ENCODE data around the gene MAVS. TPM values are rescaled to one million over a fixed set of nuclear protein-coding genes. Genes with fewer than 3 reads are reported as not detected.

The MAVS gene
- total and polyA plus RNA-seq, 7 donors = 14.0 to 61.3 (median 49.7) TPM

- Histone ChIP-seq H3K4me1 (peaks cover 12% of the 10 kb centered on the region), H3K27me3 (ENCODE audit: insufficient read depth in 3 of 3, low read length in 2 of 3) (no peaks in the 10 kb centered on the region), H3K27ac (no peak overlapping the region), H3K4me3 (no peak overlapping the region), H3K36me3 (ENCODE audit: insufficient read depth in 1 of 2, low read depth in 1 of 2) (peaks cover 0 to 67% of the 10 kb centered on the region in 2 donors), H3K9me3 (no peaks in the 10 kb centered on the region)
- TF ChIP-seq CTCF (IDR thresholded peaks at IDR 0.05) = no peak
- DNase-seq (no peak), ATAC-seq (no peak)
- WGBS, 3 donors = 84 to 92% (median 86%) methylated on average over 2 of the region's 2 CpGs
- intact Hi-C loops (cut with DNase I) = no loop called here
These were observed 77.2 kb downstream of the MAVS start for GRCh38 chr20:3923818-3924217.

DNA sequence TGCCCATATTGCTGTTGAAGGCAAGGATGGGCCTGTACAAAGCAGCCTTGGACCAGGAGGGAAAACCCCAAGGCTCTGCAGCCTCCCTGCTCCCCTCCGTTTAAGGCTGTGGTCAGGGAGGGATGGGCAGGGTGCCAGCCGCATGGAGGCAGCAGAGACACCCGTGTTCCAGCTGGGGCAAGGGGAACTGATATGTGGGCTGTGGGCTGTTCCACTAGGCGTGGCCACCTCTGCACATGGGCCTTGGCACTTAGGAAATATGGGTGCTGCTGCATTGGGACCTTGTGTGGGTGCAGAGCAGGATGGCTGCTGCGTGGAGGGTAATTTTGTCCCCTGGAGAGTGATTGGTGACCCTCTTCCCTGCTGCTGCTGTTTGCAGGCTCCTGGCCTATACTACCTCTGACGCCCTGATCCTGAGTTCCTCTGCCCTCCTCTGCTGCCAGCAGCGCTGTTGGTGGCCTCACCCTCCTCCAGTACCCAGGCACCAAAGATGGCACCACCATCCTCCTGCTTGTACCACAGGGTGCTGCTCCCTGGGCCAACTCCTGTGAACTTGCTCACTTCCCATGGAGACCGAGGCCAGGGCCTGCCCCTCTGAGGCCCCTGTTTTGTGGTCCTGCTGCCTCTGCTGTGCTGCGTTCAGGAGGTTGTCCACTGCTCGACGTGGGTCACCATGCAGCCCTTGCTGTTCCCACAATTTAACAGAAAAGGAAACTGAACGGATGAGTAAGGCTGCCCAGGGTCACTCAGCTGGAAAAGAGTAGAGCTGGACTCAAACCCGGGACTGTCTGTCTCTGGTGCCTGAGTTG lies 77.9 kb downstream of the MAVS start:
- Histone ChIP-seq H3K9me3 (no peaks in the 10 kb centered on the region), H3K27ac (no peak overlapping the region), H3K36me3 (ENCODE audit: insufficient read depth in 1 of 2, low read depth in 1 of 2) (peaks cover 0 to 61% of the 10 kb centered on the region in 2 donors), H3K4me1 (peaks cover 12% of the 10 kb centered on the region), H3K27me3 (ENCODE audit: insufficient read depth in 3 of 3, low read length in 2 of 3) (no peaks in the 10 kb centered on the region), H3K4me3 (no peak overlapping the region)
- DNase-seq (peak; percentile 31 to 64), ATAC-seq (peak in 2 of 4 donors; percentile 23 to 24)
- WGBS, 3 donors = 70 to 76% (median 75%) methylated on average over 13 of the region's 13 CpGs
- intact Hi-C loops (cut with DNase I) = loop anchor here in 1 of 2 donors (5.0 kb wide), 1 partner anchor 32 kb away; no protein-coding TSS in a partner anchor
- TF ChIP-seq CTCF (IDR thresholded peaks at IDR 0.05) = no peak

DNA sequence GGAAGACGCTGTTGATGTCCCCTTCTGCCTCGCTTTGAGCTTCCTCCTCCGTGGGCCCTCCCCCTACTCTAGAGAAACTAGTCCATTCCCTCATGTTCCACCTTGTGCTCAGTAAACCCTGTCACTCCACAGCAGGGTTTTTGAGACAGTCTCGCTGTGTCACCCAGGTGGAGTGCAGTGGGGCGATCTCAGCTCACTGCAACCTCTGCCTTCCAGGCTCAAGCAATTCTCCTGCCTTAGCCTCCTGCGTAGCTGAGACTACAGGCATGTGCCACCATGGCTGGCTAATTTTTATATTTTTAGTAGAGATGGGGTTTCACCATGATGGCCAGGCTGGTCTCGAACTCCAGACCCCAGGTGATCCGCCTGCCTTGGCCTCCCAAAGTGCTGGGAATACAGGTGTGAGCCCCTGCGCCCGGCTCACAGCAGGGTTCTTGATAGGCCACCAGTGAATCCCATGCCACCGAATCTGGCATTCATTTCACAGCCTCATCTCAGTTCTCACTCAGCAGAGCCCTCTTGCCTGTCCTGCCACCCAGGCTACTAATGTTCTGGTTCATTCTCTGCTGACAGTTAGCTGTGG lies 78.6 kb downstream of the MAVS start:
- DNase-seq = no peak
- whole genome bisulfite sequencing, 3 donors = 91 to 93% (median 93%) methylated on average over 11 of the region's 11 CpGs
- peaks cover 0 to 56% of the 10 kb centered on the region in 2 donors for H3K36me3 ChIP-seq (ENCODE audit: insufficient read depth in 1 of 2, low read depth in 1 of 2)
- H3K9me3 ChIP-seq = no peaks in the 10 kb centered on the region
- H3K4me3 ChIP-seq = no peak overlapping the region
- TF ChIP-seq CTCF (IDR thresholded peaks at IDR 0.05) = no peak
- H3K4me1 ChIP-seq = peaks cover 12% of the 10 kb centered on the region
- no peaks in the 10 kb centered on the region for H3K27me3 ChIP-seq (ENCODE audit: insufficient read depth in 3 of 3, low read length in 2 of 3)
- ATAC-seq = no peak
- intact Hi-C loops (cut with DNase I) = loop anchor here in 1 of 2 donors (5.0 kb wide), 1 partner anchor 33 kb away; no protein-coding TSS in a partner anchor
- H3K27ac ChIP-seq = no peak overlapping the region

Other genes with a start within 250 kb of the MAVS start
- gene GFRA4, start 183.4 kb upstream of the MAVS start, total RNA-seq = not detected
- not detected for gene GFRA4, start 183.4 kb upstream of the MAVS start, polyA plus RNA-seq
- 1 to 10 TPM; 2.4 to 8.9 (median 3.1) TPM for gene ADAM33, start 164.8 kb upstream of the MAVS start, total RNA-seq
- gene ADAM33, start 164.8 kb upstream of the MAVS start, polyA plus RNA-seq = 1 to 10 TPM; 4.3 to 6.6 (median 4.6) TPM
- 1 to 10 TPM; 2.3 to 6.2 (median 3.5) TPM for gene SIGLEC1, start 134.2 kb upstream of the MAVS start, total RNA-seq
- gene SIGLEC1, start 134.2 kb upstream of the MAVS start, polyA plus RNA-seq = 1 to 10 TPM in 2 of 3 donors, under 1 TPM in 1; 0.98 to 2.6 (median 1.3) TPM
- 1 to 10 TPM; 5.7 to 9.7 (median 8.2) TPM for gene HSPA12B, start 114.1 kb upstream of the MAVS start, total RNA-seq
- gene HSPA12B, start 114.1 kb upstream of the MAVS start, polyA plus RNA-seq = 1 to 10 TPM; 4.0 to 7.6 (median 7.5) TPM
- gene ADISSP, start 79.1 kb upstream of the MAVS start, total RNA-seq = 10 to 100 TPM; 11.9 to 16.0 (median 13.4) TPM
- 10 to 100 TPM; 10.7 to 24.7 (median 15.4) TPM for gene ADISSP, start 79.1 kb upstream of the MAVS start, polyA plus RNA-seq
- gene SPEF1, start 65.4 kb upstream of the MAVS start, total RNA-seq = under 1 TPM in 1 of 4 donors, not detected in 3; 0.13 TPM
- gene SPEF1, start 65.4 kb upstream of the MAVS start, polyA plus RNA-seq = 1 to 10 TPM in 1 of 3 donors, under 1 TPM in 2; 0.12 to 1.7 (median 0.35) TPM
- gene CENPB, start 60.1 kb upstream of the MAVS start, total RNA-seq = 100 to 1,000 TPM in 1 of 4 donors, 10 to 100 TPM in 3; 74.3 to 129 (median 97.8) TPM
- 100 to 1,000 TPM in 2 of 3 donors, 10 to 100 TPM in 1; 84.0 to 144 (median 116) TPM for gene CENPB, start 60.1 kb upstream of the MAVS start, polyA plus RNA-seq
- gene CDC25B, start 50.5 kb upstream of the MAVS start, total RNA-seq = 1 to 10 TPM; 7.1 to 9.1 (median 8.4) TPM
- gene CDC25B, start 50.5 kb upstream of the MAVS start, polyA plus RNA-seq = 1 to 10 TPM; 5.1 to 6.8 (median 6.6) TPM
- 10 to 100 TPM; 11.8 to 17.5 (median 12.1) TPM for gene AP5S1, start 26.3 kb upstream of the MAVS start, total RNA-seq
- 10 to 100 TPM; 11.0 to 25.2 (median 12.9) TPM for gene AP5S1, start 26.3 kb upstream of the MAVS start, polyA plus RNA-seq
- gene PANK2, start 42.6 kb downstream of the MAVS start, total RNA-seq = 10 to 100 TPM; 12.6 to 20.5 (median 17.3) TPM
- 10 to 100 TPM in 2 of 3 donors, 1 to 10 TPM in 1; 9.7 to 32.9 (median 18.6) TPM for gene PANK2, start 42.6 kb downstream of the MAVS start, polyA plus RNA-seq
- 1 to 10 TPM; 1.4 to 3.1 (median 2.3) TPM for gene RNF24, start 168.7 kb downstream of the MAVS start, total RNA-seq
- 1 to 10 TPM in 2 of 3 donors, under 1 TPM in 1; 0.48 to 1.5 (median 1.3) TPM for gene RNF24, start 168.7 kb downstream of the MAVS start, polyA plus RNA-seq